Peyer's patch (tissue), 4 donors: ENCODE results near the gene CMTM4. TPM values are rescaled to one million over a fixed set of nuclear protein-coding genes. Genes with fewer than 3 reads are reported as not detected.

ENCODE experiments used
- DNase-seq, 3 donors: peaks; one replicate each; pipeline ENCODE4 v3.0.0-alpha.2; 2017 to 2019
- H3K27ac ChIP-seq, 4 donors: fragments of 200-600 bp; sonication (generic); one replicate each; pipeline ENCODE4 v1.5.1; 2016 to 2019
- H3K27me3 ChIP-seq, 2 donors: fragments of 200-600 bp; sonication (generic); one replicate each; pipeline ENCODE4 v1.5.1; 2019
- H3K36me3 ChIP-seq, 3 donors: fragments of 200-600 bp; sonication (generic); one replicate each; pipeline ENCODE4 v1.5.1; 2016 to 2019
- H3K4me1 ChIP-seq, 4 donors: fragments of 200-600 bp; sonication (generic); one replicate each; pipeline ENCODE4 v1.5.1; 2016 to 2019
- H3K4me3 ChIP-seq, 4 donors: fragments of 200-600 bp; sonication (generic); 1 replicate in 3 of 4; 2 replicates in 1 of 4; pipeline ENCODE4 v1.5.1; 2016 to 2019; ENCODE audit warnings: mild to moderate bottlenecking in 1 of 4
- H3K9me3 ChIP-seq, 4 donors: fragments of 200-600 bp; sonication (generic); one replicate each; pipeline ENCODE4 v1.5.1; 2016 to 2019; ENCODE audit warnings: mild to moderate bottlenecking in 1 of 4
- CTCF ChIP-seq, 6 experiments: fragments of 450-650 bp in 4 of 6; fragments of 200-600 bp in 2 of 6; sonication (generic) in 1 of 6; IDR thresholded peaks; one replicate each; pipeline ENCODE4 v1.5.1; 2017 to 2019; ENCODE audit warnings: antibody characterized with exemption in 6 of 6, mild to moderate bottlenecking in 3 of 6, moderate library complexity in 1 of 6
- POLR2A ChIP-seq, 2 donors: fragments of 450-650 bp; IDR thresholded peaks; one replicate each; pipeline ENCODE4 v1.5.1; 2017; ENCODE audit warnings: antibody characterized with exemption in 2 of 2, mild to moderate bottlenecking in 2 of 2, moderate library complexity in 2 of 2
- total RNA-seq, 4 donors: library from RNA; depleted of rRNA; stranded (reverse); fragments of >200 nt; gene quantifications; one replicate each; pipeline ENCODE4 v1.1.0, GENCODE V29; 2016

Gene CMTM4
- total RNA-seq, 4 donors from 2014 or later = 33.8 to 116 (median 101) TPM

- Histone ChIP-seq H3K4me1 (peaks cover 0 to 13% (median 5%) of the 10 kb centered on the region in 4 donors), H3K27me3 (no peaks in the 10 kb centered on the region), H3K9me3 (no peaks in the 10 kb centered on the region), H3K4me3 (no peak overlapping the region), H3K36me3 (no peaks in the 10 kb centered on the region), H3K27ac (no peak overlapping the region)
- TF ChIP-seq POLR2A (IDR thresholded peaks at IDR 0.05) (no peak), CTCF (IDR thresholded peaks at IDR 0.05) (no peak)
- no peak for DNase-seq
Measured at GRCh38 chr16:66580605-66581209, 115.8 kb downstream of the CMTM4 start.

GRCh38 chr16:66578651-66579531 is 117.7 kb downstream of the CMTM4 start, which contains the start of gene CMTM2:
Gene CMTM2 (plus strand): TSS chr16:66579463. CDS start chr16:66579608, 145 bp downstream.
- Histone ChIP-seq H3K9me3 (no peaks in the 10 kb centered on the region), H3K27ac (no peak within 1 kb of the TSS), H3K4me1 (peaks cover 0 to 13% (median 5%) of the 10 kb centered on the region in 4 donors), H3K27me3 (no peaks in the 10 kb centered on the region), H3K4me3 (peak within 1 kb of the TSS; percentile 22 to 48 (median 46)), H3K36me3 (no peaks in the 10 kb centered on the region)
- no peak for TF ChIP-seq POLR2A (IDR thresholded peaks at IDR 0.05)
- no peak for TF ChIP-seq CTCF (IDR thresholded peaks at IDR 0.05)
- DNase-seq = no peak

DNA sequence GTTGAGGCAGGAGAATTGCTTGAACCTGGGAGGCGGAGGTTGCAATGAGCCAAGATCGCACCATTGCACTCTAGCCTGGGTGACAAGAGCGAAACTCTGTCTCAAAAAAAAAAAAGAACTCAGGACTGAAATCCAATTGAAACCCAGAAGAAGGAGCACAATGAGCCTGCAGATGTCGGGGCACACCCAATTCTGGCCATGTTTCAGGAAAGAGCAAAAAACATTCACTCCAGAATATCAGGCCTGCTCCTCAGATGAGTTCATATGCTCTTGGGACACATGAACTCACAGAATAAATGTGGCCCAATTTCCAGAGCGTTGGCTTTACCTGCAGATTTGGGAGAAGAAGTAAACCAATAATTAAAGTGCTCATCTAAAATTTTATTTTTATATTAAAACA is 120.2 kb downstream of the CMTM4 start:
- no peaks in the 10 kb centered on the region for H3K36me3 ChIP-seq
- H3K27ac ChIP-seq = no peak overlapping the region
- no peaks in the 10 kb centered on the region for H3K9me3 ChIP-seq
- no peak overlapping the region for H3K4me3 ChIP-seq
- H3K4me1 ChIP-seq = peaks cover 0 to 13% (median 5%) of the 10 kb centered on the region in 4 donors
- TF ChIP-seq CTCF (IDR thresholded peaks at IDR 0.05) (no peak), POLR2A (IDR thresholded peaks at IDR 0.05) (no peak)
- no peak for DNase-seq
- H3K27me3 ChIP-seq = no peaks in the 10 kb centered on the region

- Histone ChIP-seq H3K9me3 (no peaks in the 10 kb centered on the region), H3K27me3 (no peaks in the 10 kb centered on the region), H3K36me3 (no peaks in the 10 kb centered on the region), H3K4me3 (no peak overlapping the region), H3K4me1 (peaks cover 0 to 13% (median 5%) of the 10 kb centered on the region in 4 donors), H3K27ac (no peak overlapping the region)
- TF ChIP-seq CTCF (IDR thresholded peaks at IDR 0.05) = no peak
- TF ChIP-seq POLR2A (IDR thresholded peaks at IDR 0.05) = no peak
- DNase-seq = no peak
Measured at GRCh38 chr16:66575060-66575459, 121.5 kb downstream of the CMTM4 start.

GRCh38 chr16:66574531-66574930 is 122.0 kb downstream of the CMTM4 start:
- TF ChIP-seq POLR2A (IDR thresholded peaks at IDR 0.05) (no peak), CTCF (IDR thresholded peaks at IDR 0.05) (no peak)
- peaks cover 0 to 13% (median 5%) of the 10 kb centered on the region in 4 donors for H3K4me1 ChIP-seq
- no peaks in the 10 kb centered on the region for H3K36me3 ChIP-seq
- no peaks in the 10 kb centered on the region for H3K27me3 ChIP-seq
- no peaks in the 10 kb centered on the region for H3K9me3 ChIP-seq
- no peak overlapping the region for H3K4me3 ChIP-seq
- DNase-seq = no peak
- no peak overlapping the region for H3K27ac ChIP-seq
